IPS-NIHi7 (cell line): ENCODE data around the gene YJU2.

ENCODE experiments used
- DNase-seq: peaks from one replicate; pipeline ENCODE4 v3.0.0; 2012; ENCODE audit warnings: mixed read lengths; ENCODE audit errors: extremely low spot score

YJU2 gene

GRCh38 chr19:4298810-4299550 is 52.1 kb downstream of the YJU2 start:
- DNase-seq = no peak

DNA sequence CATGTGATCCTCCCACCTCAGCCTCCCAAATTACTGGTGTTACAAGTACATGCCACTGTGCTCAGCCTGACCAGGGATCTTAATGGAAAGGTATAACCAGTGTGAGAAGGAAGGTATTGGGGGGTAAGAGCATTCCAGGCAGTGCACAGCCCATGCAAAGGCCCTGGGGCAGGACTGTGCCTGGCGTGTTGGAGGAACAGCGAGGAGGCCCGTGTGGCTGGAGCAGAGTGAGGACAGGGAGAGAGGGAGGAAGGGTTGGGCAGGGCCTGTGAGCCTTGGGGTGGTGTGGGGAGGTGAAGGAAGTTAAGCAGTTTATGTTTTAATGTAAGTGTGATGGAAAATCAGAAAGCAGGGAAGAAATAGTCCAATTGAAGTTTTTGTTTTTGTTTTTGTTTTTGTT is 53.7 kb downstream of the YJU2 start:
- DNase-seq = no peak

DNA sequence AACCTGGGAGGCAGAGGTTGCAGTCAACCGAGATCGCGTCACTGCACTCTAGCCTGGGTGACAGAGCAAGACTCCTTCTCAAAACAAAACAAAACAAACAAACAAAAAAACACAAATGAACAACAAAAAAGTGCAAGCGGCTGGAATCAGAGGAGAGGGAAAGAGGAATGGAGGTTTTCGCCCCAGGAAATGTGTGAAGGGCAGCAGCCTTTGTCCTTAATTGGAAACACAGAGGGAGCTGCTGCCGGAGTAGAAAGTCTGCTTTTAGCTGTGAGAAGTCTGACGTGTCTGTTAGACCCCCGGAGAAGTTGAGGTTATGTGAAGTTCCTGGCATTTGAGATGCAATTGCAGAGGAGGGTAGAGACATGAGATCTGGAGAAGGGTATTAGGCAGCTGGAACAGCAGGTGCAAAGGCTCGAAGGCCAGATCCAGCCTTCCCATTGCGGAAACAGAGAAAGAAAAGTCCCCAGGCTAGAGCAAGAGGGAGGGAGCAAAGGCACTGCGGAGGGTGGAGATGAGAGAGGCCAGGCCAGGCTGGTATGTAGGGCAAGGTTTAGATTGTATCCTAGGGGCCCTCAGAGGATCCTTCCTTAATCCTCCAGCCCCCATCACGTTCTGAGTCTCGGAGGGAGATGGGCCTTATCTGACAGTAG is 54.8 kb downstream of the YJU2 start:
- no peak for DNase-seq

DNA sequence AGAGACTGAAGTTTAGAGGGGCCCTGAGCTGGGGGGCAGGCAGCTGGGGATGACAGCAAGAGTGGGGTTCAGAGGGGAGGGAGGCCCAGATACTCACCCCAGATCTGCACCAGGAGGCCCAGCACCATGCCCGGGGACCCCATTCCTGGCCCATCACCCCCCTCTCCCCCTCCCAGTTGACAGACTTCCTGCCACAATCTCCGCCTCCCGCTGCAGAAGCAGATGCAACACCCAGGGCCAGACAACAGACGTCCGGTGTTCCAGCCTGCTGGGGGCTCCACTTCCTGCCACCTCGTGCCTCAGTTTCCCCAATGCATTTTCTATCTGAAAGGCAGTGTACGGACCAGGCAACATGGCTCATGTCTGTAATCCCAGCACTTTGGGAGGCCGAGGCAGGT is 55.4 kb downstream of the YJU2 start, which contains the start of gene TMIGD2:
TMIGD2 (minus strand) TSS at position 147 of the 398 bp plus-strand sequence; CDS start at position 143, 4 bp downstream.
- no peak for DNase-seq

GRCh38 chr19:4303819-4304537 is 57.1 kb downstream of the YJU2 start:
- no peak for DNase-seq

DNA sequence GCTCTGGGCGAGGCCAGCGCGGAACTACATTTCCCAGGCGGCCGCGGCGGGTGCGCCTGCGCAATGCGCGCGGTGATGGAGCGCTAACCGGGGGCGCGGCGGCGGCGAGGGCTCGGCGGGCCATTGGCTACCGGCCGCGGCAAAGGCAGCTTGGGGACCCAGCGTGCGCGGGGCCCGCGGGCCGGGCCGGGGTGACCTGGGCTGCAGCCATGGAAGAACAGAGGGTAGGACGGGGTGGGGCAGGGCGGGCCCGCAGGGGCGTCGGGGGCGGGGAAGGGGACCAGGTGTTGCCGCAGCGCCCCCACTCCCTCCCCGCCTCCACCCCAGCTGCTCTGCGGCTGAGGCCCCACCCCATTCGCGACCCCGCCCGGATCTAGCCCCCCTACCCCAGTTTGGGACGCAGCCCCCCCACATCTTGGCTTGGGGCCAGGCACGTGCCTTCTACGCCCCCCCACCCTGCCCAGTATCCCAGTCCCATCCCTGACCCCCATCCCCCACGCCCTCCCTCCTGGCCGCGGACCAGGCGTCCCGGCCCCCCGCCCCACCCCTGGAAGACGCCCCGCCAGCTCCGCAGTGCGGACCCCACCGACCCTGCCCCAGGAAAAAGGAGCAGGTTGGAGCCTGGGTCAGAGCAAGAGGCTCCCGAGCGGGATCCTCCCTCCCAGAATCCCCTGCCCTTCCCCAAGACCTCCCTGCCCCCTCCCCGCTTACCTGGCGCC is 57.8 kb downstream of the YJU2 start, which contains the start of gene FSD1:
FSD1 (plus strand) TSS at position 61 of the 719 bp plus-strand sequence; CDS start at position 210, 149 bp downstream.
- DNase-seq = peak; percentile 99

GRCh38 chr19:4305257-4305612 is 58.4 kb downstream of the YJU2 start:
- DNase-seq = no peak

DNA sequence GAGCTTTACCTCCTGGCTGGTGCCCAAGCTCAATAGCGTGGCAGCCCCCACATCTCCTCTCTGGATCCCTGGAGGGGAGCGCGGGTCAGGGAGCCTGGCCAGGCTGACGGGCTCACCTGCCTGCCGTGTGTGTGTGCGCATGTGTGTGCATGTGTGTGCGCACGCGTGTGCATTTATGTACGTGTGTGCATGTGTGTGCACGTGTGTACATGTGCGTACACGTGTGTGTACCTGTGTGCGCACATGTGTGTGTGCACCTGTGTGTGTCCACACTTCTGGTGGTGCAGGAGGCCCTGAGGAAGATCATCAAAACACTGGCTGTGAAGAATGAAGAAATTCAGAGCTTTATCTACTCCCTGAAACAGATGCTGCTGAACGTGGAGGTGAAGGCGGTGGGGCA is 58.8 kb downstream of the YJU2 start:
- no peak for DNase-seq

DNA sequence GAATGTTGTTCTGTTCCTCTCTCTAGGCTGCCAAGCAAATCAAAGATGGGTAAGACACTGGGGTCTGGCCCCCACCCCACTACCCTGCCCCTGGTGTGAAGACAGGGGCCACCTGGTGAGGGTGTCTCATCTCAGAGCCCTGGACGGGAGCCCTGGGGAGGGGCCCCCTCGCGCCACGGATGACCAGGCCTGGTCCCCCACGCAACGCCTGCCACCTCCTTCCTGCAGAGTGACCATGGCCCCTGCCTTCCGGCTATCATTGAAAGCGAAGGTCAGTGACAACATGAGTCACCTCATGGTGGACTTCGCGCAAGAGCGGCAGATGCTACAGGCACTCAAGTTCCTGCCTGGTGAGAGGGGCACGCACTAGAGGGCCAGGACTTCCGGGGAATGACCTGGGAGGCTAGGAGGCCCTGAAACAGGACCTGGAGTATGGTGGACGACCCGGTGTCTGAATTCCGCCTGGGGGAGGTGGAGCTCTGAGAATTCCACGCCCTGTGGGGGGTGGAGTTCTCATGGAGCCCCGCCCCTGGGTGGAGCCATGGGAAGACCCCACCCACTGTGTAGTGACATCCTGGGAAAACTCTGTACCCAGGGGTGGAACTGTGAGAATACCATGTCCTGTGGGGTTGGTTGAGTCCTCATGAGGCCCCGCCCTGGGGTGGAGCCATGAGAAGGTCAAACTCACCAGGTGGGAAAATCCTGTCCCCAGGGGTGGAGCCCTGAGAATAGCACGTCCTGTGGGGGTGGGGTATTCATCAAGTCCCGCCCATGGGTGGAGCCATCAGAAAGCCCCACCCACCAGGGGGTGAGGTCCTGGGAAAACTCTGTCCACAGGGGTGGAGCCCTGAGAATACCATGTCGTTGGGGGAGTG is 63.6 kb downstream of the YJU2 start:
- peak; percentile 74 for DNase-seq

GRCh38 chr19:4313847-4314490 is 67.1 kb downstream of the YJU2 start:
- no peak for DNase-seq

- DNase-seq = no peak
Observed at GRCh38 chr19:4316956-4317355, 70.1 kb downstream of the YJU2 start.

DNA sequence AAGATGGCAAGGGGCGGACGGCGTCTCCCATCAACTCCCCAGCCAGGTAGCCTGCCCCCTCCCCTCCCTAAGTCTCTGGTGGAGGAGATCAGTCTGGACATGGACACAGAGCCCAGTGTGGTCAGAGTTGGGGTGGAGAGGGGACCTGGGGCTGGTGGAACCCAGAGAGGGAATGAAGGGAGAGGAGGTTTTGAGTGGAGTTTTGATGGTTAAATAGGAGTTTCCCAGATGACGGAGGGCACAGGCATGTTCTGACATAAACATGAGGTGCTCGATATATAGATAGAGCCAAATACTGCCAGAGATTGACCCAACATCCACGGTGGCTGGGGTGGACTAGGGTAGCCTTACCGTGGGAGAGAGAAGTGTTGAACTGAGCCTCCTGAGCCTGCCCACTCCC is 71.6 kb downstream of the YJU2 start:
- DNase-seq = no peak
